Thyroid gland (tissue), 4 donors: ENCODE measurements around the gene CDK5RAP2. TPM values are rescaled to one million over a fixed set of nuclear protein-coding genes. Genes with fewer than 3 reads are reported as not detected.

Experiments
- DNase-seq, 2 donors: peaks; one replicate each; pipeline ENCODE4 v3.0.0-alpha.2; 2019
- H3K27ac ChIP-seq, 3 donors: fragments of 200-600 bp; sonication (generic); 1 replicate in 2 of 3; 2 replicates in 1 of 3; pipeline ENCODE4 v1.5.1; 2016 to 2019; ENCODE audit warnings: mild to moderate bottlenecking in 1 of 3, moderate library complexity in 1 of 3
- H3K27me3 ChIP-seq: fragments of 200-600 bp; sonication (generic); one replicate; pipeline ENCODE4 v1.5.1; 2019
- H3K36me3 ChIP-seq, 2 donors: fragments of 200-600 bp; sonication (generic); one replicate each; pipeline ENCODE4 v1.5.1; 2016 to 2019
- H3K4me1 ChIP-seq, 2 donors: fragments of 200-600 bp; sonication (generic); one replicate each; pipeline ENCODE4 v1.5.1; 2017 to 2019
- H3K4me3 ChIP-seq, 3 donors: fragments of 200-600 bp; sonication (generic); replicated peaks in 1 of 3; 1 replicate in 2 of 3; 2 replicates in 1 of 3; pipeline ENCODE4 v1.5.1; 2016; ENCODE audit warnings: mild to moderate bottlenecking in 1 of 3
- H3K9me3 ChIP-seq: fragments of 200-600 bp; sonication (generic); one replicate; pipeline ENCODE4 v1.5.1; 2017
- CTCF ChIP-seq, 6 experiments: fragments of 200-600 bp in 3 of 6; fragments of 450-650 bp in 3 of 6; sonication (generic) in 3 of 6; IDR thresholded peaks; one replicate each; pipeline ENCODE4 v1.5.1; 2016 to 2019; ENCODE audit warnings: antibody characterized with exemption in 6 of 6, mild to moderate bottlenecking in 2 of 6, inconsistent platforms in 1 of 6, moderate library complexity in 1 of 6
- POLR2A ChIP-seq, 2 donors: fragments of 450-650 bp; IDR thresholded peaks; one replicate each; pipeline ENCODE4 v1.6.1; 2017; ENCODE audit warnings: antibody characterized with exemption in 2 of 2, mild to moderate bottlenecking in 2 of 2, moderate library complexity in 1 of 2
- WGBS, 2 donors: methylation state at CpG; one replicate each; pipeline ENCODE4 v1.1.5; 2017; 5-methylcytosine and 5-hydroxymethylcytosine counted together
- intact Hi-C: fragments of 100-400 bp; cut with DNase I; formaldehyde crosslinking; loops from one replicate; pipeline ENCODE4 v1.15.1; 2023
- total RNA-seq, 4 donors: library from RNA; depleted of rRNA; stranded (reverse); fragments of >200 nt; gene quantifications; one replicate each; pipeline ENCODE4 v1.2.3, GENCODE V29; 2016

CDK5RAP2 gene
- total RNA-seq, 4 donors from 2014 or later = 39.5 to 51.9 (median 46.9) TPM

- peaks cover 4 to 7% of the 10 kb centered on the region in 2 donors for H3K4me1 ChIP-seq
- DNase-seq = no peak
- H3K27ac ChIP-seq = no peak overlapping the region
- H3K27me3 ChIP-seq = no peaks in the 10 kb centered on the region
- intact Hi-C loops = loop anchor here (10.0 kb wide), 1 partner anchor 172 kb away; no protein-coding TSS in a partner anchor
- no peak for TF ChIP-seq CTCF (IDR thresholded peaks at IDR 0.05)
- no peak for TF ChIP-seq POLR2A (IDR thresholded peaks at IDR 0.05)
- H3K36me3 ChIP-seq = no peaks in the 10 kb centered on the region
- 62 to 71% methylated on average over 3 of the region's 3 CpGs for WGBS, 2 donors
- H3K4me3 ChIP-seq = no peak overlapping the region
- no peaks in the 10 kb centered on the region for H3K9me3 ChIP-seq
Observed at GRCh38 chr9:120362446-120362845, 217.5 kb downstream of the CDK5RAP2 start.

DNA sequence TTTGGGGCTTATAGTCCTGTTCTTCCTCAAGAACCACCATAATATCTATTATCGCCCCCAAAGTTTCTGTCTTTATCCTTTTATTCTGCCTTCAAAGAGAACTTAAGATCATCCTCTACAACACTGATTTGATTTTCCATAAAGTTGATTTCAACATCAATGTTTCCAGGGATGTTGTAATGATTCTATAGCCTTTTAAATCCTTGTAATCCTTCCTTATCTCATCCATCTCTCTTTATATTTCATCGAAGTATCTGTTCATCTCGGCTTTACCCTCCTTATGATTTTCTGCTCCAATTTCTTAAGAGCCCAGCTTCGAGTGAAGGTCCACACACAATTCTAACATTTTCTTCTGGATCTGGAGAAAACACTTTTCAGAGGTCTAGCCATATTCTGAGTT is 218.4 kb downstream of the CDK5RAP2 start:
- no peaks in the 10 kb centered on the region for H3K36me3 ChIP-seq
- WGBS, 2 donors = 92 to 93% methylated on average over 4 of the region's 4 CpGs
- DNase-seq = no peak
- peaks cover 4 to 7% of the 10 kb centered on the region in 2 donors for H3K4me1 ChIP-seq
- H3K9me3 ChIP-seq = no peaks in the 10 kb centered on the region
- intact Hi-C loops = loop anchor here (10.0 kb wide), 1 partner anchor 173 kb away; no protein-coding TSS in a partner anchor
- no peak overlapping the region for H3K27ac ChIP-seq
- H3K27me3 ChIP-seq = no peaks in the 10 kb centered on the region
- no peak for TF ChIP-seq POLR2A (IDR thresholded peaks at IDR 0.05)
- TF ChIP-seq CTCF (IDR thresholded peaks at IDR 0.05) = no peak
- no peak overlapping the region for H3K4me3 ChIP-seq

- WGBS, 2 donors = 54 to 60% methylated on average over 4 of the region's 4 CpGs
- no peak overlapping the region for H3K4me3 ChIP-seq
- intact Hi-C loops = loop anchor here (10.0 kb wide), 1 partner anchor 174 kb away; no protein-coding TSS in a partner anchor
Observed at GRCh38 chr9:120360510-120360909, 219.5 kb downstream of the CDK5RAP2 start.

GRCh38 chr9:120360046-120360445 is 219.9 kb downstream of the CDK5RAP2 start:
- Histone ChIP-seq H3K4me1 (peaks cover 0 to 4% of the 10 kb centered on the region in 2 donors), H3K4me3 (no peak overlapping the region), H3K27ac (no peak overlapping the region), H3K36me3 (no peaks in the 10 kb centered on the region), H3K9me3 (no peaks in the 10 kb centered on the region), H3K27me3 (no peaks in the 10 kb centered on the region)
- DNase-seq = no peak
- intact Hi-C loops = loop anchor here (10.0 kb wide), 1 partner anchor 175 kb away; no protein-coding TSS in a partner anchor
- TF ChIP-seq POLR2A (IDR thresholded peaks at IDR 0.05) = no peak
- no peak for TF ChIP-seq CTCF (IDR thresholded peaks at IDR 0.05)
- WGBS, 2 donors = 72 to 89% methylated on average over 4 of the region's 4 CpGs

More at GRCh38 chr9:120360510-120360909, 219.5 kb downstream of the CDK5RAP2 start:
- Histone ChIP-seq H3K36me3 (no peaks in the 10 kb centered on the region), H3K27me3 (no peaks in the 10 kb centered on the region), H3K27ac (no peak overlapping the region), H3K9me3 (no peaks in the 10 kb centered on the region), H3K4me1 (peaks cover 0 to 4% of the 10 kb centered on the region in 2 donors)
- no peak for TF ChIP-seq POLR2A (IDR thresholded peaks at IDR 0.05)
- TF ChIP-seq CTCF (IDR thresholded peaks at IDR 0.05) = no peak
- no peak for DNase-seq

DNA sequence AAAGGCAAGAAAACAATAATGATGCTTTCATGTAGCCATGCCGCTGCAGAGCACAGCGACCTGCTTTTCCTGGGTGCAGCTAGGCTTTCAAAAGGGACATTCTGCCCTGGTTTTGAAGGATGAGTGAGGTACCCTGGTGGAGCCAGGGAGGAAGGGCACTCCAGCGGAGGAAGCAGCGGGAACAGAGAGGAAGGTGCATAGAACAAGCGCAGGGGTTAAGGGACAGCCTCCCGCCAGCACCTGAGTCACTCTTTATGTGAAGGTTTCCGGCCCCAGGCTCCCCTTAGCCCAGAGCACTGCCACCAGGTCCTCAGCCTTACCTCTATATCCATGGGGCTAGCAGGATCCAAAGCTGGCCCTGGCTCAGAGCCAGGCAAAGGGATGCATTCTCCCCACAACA is 221.1 kb downstream of the CDK5RAP2 start:
- no peak for DNase-seq
- no peaks in the 10 kb centered on the region for H3K36me3 ChIP-seq
- H3K27ac ChIP-seq = no peak overlapping the region
- H3K4me3 ChIP-seq = no peak overlapping the region
- no peaks in the 10 kb centered on the region for H3K9me3 ChIP-seq
- H3K27me3 ChIP-seq = no peaks in the 10 kb centered on the region
- TF ChIP-seq CTCF (IDR thresholded peaks at IDR 0.05) = no peak
- TF ChIP-seq POLR2A (IDR thresholded peaks at IDR 0.05) = no peak
- H3K4me1 ChIP-seq = peaks cover 0 to 4% of the 10 kb centered on the region in 2 donors
- intact Hi-C loops = no loop called here
- 94 to 95% methylated on average over 7 of the region's 7 CpGs for WGBS, 2 donors
